GM19328 (cell line): ENCODE measurements around the gene NME7.
"Not testable (repeated sequence)": the region's sequence is repeated elsewhere in the genome, so short reads cannot be mapped to it uniquely, and the experiment has no call there.

ENCODE experiments used
- ATAC-seq: cut with Tn5 transposase; IDR thresholded peaks from one replicate; pipeline ENCODE4 v1.9.1; 2021; ENCODE audit warnings: mild to moderate bottlenecking, moderate library complexity; ENCODE audit not compliant: unreplicated experiment

The NME7 gene

GRCh38 chr1:169342096-169342495, 25.5 kb downstream of the NME7 start:
- ATAC-seq = not testable (repeated sequence)

GRCh38 chr1:169340882-169341281, 26.7 kb downstream of the NME7 start:
- no peak for ATAC-seq

- no peak for ATAC-seq
These were observed 27.8 kb downstream of the NME7 start for GRCh38 chr1:169339773-169340172.

- ATAC-seq = no peak
These were observed 29.0 kb downstream of the NME7 start for GRCh38 chr1:169338617-169339016.

- not testable (repeated sequence) for ATAC-seq
These were observed 30.5 kb downstream of the NME7 start for GRCh38 chr1:169336947-169337715.

GRCh38 chr1:169334727-169335126, 32.9 kb downstream of the NME7 start:
- ATAC-seq = not testable (repeated sequence)

- ATAC-seq = no peak
These were observed 36.7 kb downstream of the NME7 start for GRCh38 chr1:169330927-169331326.

GRCh38 chr1:169329383-169329782, 38.2 kb downstream of the NME7 start:
- no peak for ATAC-seq

GRCh38 chr1:169327875-169328274, 39.7 kb downstream of the NME7 start:
- ATAC-seq = no peak

- ATAC-seq = no peak
These were observed 40.7 kb downstream of the NME7 start for GRCh38 chr1:169326956-169327268.

GRCh38 chr1:169326261-169326955, 41.2 kb downstream of the NME7 start:
- no peak for ATAC-seq

- ATAC-seq = no peak
These were observed 42.5 kb downstream of the NME7 start for GRCh38 chr1:169325117-169325516.

- ATAC-seq = no peak
These were observed 45.5 kb downstream of the NME7 start for GRCh38 chr1:169322138-169322537.

- ATAC-seq = no peak
These were observed 46.1 kb downstream of the NME7 start for GRCh38 chr1:169321539-169321938.

GRCh38 chr1:169318536-169319244, 48.9 kb downstream of the NME7 start:
- no peak for ATAC-seq

- no peak for ATAC-seq
These were observed 51.0 kb downstream of the NME7 start for GRCh38 chr1:169316556-169316955.

- no peak for ATAC-seq
These were observed 55.3 kb downstream of the NME7 start for GRCh38 chr1:169312084-169312954.

GRCh38 chr1:169309178-169310166, 58.1 kb downstream of the NME7 start:
- no peak for ATAC-seq

GRCh38 chr1:169308313-169309039, 59.1 kb downstream of the NME7 start:
- no peak for ATAC-seq
